ENCODE measurements around the gene HDHD3. TPM values are rescaled to one million over a fixed set of nuclear protein-coding genes. Genes with fewer than 3 reads are reported as not detected.
"Not testable (repeated sequence)": the region's sequence is repeated elsewhere in the genome, so short reads cannot be mapped to it uniquely, and the experiment has no call there.

HDHD3 gene
- total RNA-seq, 3 donors from 2014 or later: 75.7 to 148 (median 115) TPM

DNA sequence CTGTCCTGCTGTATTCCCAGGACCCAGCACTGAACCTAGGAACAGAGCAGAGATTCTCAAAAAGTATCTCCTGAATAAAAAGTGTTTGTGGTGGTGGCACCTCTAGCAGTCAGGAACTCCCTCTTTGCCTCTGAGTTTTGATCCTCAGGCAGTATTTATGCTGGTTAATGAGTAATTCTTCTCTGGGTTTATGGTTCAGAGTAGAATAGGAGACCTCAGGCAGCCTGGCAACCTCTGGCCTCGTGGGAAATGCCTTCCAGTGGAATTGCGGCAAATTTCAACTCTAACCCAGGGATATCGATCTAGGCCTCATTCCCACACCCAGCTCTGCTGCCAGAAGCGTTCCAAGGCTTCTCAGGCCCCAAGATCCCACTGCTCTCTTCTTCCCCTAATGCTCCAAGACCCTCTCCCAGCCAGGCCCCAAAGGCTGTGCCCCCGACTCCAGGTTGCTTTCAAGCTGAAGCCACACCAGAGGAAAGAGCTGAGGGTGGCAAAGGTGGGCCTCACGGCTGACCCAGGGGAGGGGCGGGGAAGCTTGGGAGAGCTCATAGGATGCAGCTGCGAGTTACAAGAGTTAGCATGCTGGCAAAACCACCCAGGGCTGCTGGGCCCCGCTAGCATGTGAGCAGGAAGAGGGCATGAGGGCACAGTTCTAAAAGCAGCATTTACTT, 10.9 kb upstream of the HDHD3 start:
- ATAC-seq: peak; percentile 86
- peaks cover 30% of the 10 kb centered on the region for H3K4me1 ChIP-seq (ENCODE audit: low read depth)
- no peak overlapping the region for H3K4me3 ChIP-seq
- peak; percentile 64 to 75 (median 67) for DNase-seq
- peaks cover 7% of the 10 kb centered on the region for H3K36me3 ChIP-seq (ENCODE audit: low read depth)
- intact Hi-C loops (cut with DNase I, micrococcal nuclease): no loop called here
- no peaks in the 10 kb centered on the region for H3K9me3 ChIP-seq
- TF ChIP-seq, protein P1, sequence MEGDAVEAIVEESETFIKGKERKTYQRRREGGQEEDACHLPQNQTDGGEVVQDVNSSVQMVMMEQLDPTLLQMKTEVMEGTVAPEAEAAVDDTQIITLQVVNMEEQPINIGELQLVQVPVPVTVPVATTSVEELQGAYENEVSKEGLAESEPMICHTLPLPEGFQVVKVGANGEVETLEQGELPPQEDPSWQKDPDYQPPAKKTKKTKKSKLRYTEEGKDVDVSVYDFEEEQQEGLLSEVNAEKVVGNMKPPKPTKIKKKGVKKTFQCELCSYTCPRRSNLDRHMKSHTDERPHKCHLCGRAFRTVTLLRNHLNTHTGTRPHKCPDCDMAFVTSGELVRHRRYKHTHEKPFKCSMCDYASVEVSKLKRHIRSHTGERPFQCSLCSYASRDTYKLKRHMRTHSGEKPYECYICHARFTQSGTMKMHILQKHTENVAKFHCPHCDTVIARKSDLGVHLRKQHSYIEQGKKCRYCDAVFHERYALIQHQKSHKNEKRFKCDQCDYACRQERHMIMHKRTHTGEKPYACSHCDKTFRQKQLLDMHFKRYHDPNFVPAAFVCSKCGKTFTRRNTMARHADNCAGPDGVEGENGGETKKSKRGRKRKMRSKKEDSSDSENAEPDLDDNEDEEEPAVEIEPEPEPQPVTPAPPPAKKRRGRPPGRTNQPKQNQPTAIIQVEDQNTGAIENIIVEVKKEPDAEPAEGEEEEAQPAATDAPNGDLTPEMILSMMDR (IDR thresholded peaks at IDR 0.05): no peak

DNA sequence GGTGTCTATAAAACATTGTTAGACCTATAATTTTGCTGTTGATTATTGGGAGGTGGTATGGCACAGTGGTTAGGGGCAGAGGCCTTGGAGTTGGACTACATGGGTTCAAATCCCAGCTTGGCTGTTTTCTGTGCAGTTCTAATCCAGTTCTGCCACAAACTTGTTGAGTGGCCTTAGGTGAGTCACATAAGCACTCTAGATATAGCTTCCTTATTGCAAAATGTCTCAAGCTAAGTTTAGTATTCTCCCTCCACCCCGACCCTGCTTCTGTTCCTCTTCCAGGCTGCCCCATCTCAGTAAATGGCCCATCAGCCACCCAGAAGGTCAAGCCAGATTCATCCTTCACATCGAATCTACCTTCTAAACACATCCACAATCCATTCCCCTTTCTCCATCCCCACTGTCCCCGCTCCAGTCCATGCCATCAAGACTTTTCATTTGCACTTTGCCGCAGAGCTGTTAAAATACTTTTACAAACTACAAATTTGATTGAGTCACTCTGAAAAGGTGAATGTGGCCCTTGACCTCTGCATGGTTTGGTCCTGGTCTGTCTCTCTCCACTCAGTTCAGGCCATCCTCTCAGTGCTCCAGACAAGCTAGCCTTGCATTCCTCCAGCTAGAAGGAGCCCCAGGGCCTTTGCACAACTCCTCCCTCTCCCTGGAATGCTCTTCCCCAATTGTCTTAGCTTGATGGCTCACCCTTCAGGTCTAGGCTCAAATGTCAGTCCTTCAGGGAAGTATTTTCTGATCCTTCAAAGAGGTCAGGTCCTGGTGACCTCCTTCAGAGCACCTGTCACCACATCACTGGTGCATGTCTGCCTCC, 10.0 kb upstream of the HDHD3 start:
- ATAC-seq (peak; percentile 27), DNase-seq (peak; percentile 26 to 42 (median 41))
- Histone ChIP-seq H3K9me3 (no peaks in the 10 kb centered on the region), H3K4me1 (ENCODE audit: low read depth) (peaks cover 38% of the 10 kb centered on the region), H3K4me3 (no peak overlapping the region), H3K36me3 (ENCODE audit: low read depth) (peaks cover 7% of the 10 kb centered on the region)
- intact Hi-C loops (cut with DNase I, micrococcal nuclease): no loop called here
- TF ChIP-seq, protein P1 (IDR thresholded peaks at IDR 0.05): no peak

DNA sequence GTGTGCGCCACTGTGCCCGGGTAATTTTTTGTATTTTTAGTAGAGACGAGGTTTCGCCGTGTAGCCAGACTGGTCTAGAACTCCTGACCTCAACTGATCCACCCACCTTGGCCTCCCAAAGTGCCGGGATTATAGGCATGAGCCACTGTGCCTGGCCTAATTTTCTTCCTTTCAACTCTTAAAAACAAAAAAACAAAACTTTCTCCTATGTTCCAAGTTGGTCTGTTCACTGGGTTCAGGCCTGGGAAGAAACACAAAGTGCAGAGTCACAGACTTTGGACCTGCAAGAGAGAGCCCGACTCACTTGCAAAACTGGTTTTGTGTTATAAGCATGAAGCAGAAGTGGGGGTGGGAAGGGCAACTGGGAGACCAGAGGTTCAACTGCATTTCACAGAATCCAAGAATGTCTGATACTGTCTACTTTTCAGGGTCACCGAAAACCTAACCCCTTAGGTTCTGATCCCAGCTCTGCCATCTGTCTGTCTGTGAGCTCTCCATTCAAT, 5.2 kb upstream of the HDHD3 start:
- H3K9me3 ChIP-seq: no peaks in the 10 kb centered on the region
- H3K4me3 ChIP-seq: no peak overlapping the region
- TF ChIP-seq, protein P1 (IDR thresholded peaks at IDR 0.05): no peak
- intact Hi-C loops (cut with DNase I, micrococcal nuclease): no loop called here
- DNase-seq: peak in 1 of 3 donors; percentile 89
- no peaks in the 10 kb centered on the region for H3K36me3 ChIP-seq (ENCODE audit: low read depth)
- ATAC-seq: peak; percentile 86
- peaks cover 30% of the 10 kb centered on the region for H3K4me1 ChIP-seq (ENCODE audit: low read depth)

DNA sequence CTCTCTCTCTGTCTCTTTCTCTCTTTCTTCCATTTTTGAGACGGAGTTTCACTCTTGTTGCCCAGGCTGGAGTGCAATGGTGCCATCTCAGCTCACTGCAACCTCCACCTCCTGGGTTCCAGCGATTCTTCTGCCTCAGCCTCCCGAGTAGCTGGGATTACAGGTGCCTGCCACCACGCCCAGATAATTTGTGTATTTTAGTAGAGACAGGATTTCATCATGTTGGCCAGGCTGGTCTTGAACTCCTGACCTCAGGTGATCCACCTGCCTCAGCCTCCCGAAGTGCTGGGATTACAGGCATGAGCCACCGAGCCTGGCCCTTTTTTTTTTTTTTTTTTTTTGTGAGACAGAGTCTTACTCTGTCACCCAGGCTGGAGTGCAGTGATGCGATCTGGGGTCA, 4.7 kb upstream of the HDHD3 start:
- DNase-seq; intact Hi-C loops (cut with DNase I, micrococcal nuclease); ATAC-seq; H3K4me3 ChIP-seq; H3K9me3 ChIP-seq; H3K36me3 ChIP-seq (ENCODE audit: low read depth): not testable (repeated sequence)
- H3K4me1 ChIP-seq (ENCODE audit: low read depth): peaks cover 27% of the 10 kb centered on the region

DNA sequence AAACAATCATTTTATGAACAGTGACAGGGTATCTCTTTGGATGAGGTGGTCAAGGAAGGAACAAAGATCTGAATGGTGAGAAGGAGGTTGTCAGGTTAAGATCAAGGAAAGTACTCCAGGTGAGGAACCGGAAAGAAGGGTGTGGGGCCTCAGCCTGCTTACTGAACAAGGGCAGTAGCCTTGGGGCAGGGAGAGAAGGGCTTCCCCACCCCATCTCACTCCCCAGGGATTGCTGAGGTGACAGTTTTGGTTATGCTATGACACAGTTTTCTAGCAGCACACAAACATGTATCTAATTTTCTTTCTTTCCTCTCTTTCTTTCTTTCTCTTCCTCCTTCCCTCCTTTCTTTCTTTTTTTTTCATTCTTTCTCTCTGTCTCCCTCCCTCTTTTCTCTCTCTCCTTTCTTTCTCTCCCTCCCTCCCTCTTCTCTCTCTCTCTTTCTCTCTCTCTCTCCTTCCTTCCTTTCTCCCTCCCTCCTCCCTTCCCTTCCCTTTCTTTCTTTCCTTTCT, 4.1 kb upstream of the HDHD3 start:
- H3K36me3 ChIP-seq (ENCODE audit: low read depth): no peaks in the 10 kb centered on the region
- intact Hi-C loops (cut with DNase I, micrococcal nuclease): no loop called here
- H3K4me1 ChIP-seq (ENCODE audit: low read depth): peaks cover 26% of the 10 kb centered on the region
- TF ChIP-seq, protein P1 (IDR thresholded peaks at IDR 0.05): no peak
- no peak overlapping the region for H3K4me3 ChIP-seq
- DNase-seq: peak in 1 of 3 donors; percentile 68
- ATAC-seq: peak; percentile 39
- no peaks in the 10 kb centered on the region for H3K9me3 ChIP-seq

DNA sequence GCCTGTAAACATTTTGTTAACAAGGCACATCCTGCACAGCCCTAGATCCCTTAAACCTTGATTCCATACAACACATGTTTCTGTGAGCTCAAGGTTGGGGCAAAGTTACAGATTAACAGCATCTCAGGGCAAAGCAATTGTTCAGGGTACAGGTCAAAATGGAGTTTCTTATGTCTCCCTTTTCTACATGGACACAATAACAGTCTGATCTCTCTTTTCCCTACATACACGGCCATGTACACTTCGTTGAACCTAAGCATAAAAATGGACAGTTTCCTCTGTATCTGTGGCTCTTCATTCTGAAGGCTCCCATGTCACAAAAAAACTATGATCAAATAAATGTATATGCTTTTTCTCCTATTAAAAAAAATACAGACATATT, 3.0 kb upstream of the HDHD3 start:
- DNase-seq; H3K36me3 ChIP-seq (ENCODE audit: low read depth); H3K4me3 ChIP-seq; intact Hi-C loops (cut with DNase I, micrococcal nuclease); H3K9me3 ChIP-seq; ATAC-seq: not testable (repeated sequence)
- H3K4me1 ChIP-seq (ENCODE audit: low read depth): peaks cover 31% of the 10 kb centered on the region

DNA sequence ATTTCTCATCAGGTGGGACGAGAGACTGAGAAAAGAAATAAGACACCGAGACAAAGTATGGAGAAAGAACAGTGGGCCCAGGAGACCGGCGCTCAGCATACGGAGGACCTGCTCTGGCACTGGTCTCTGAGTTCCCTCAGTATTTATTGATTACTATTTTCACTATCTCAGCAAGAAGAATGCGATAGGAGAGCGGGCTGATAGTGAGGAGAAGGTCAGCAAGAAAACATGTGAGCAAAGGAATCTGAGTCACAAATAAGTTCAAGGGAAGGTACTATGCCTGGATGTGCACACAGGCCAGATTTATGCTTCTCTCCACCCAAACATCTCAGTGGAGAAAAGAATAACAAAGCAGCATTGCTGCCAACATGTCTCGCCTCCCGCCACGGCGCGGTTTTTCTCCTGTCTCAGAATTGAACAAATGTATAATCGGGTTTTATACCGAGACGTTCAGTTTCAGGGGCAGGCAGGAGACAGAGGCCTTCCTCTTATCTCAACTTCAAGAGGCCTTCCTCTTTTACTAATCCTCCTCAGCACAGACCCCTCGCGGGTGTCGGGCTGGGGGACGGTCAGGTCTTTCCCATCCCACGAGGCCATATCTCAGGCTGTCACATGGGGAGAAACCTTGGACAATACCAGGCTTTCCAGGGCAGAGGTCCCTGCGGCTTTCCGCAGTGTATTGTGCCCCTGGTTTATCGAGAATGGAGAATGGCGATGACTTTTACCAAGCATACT, 2.5 kb upstream of the HDHD3 start:
- ATAC-seq; intact Hi-C loops (cut with DNase I, micrococcal nuclease); H3K36me3 ChIP-seq (ENCODE audit: low read depth); DNase-seq; H3K4me3 ChIP-seq; H3K9me3 ChIP-seq: not testable (repeated sequence)
- H3K4me1 ChIP-seq (ENCODE audit: low read depth): peaks cover 32% of the 10 kb centered on the region

Measured in mucosa of descending colon (tissue), 3 donors.